ENCODE measurements around the gene ZFAND3.

ZFAND3 gene

DNA sequence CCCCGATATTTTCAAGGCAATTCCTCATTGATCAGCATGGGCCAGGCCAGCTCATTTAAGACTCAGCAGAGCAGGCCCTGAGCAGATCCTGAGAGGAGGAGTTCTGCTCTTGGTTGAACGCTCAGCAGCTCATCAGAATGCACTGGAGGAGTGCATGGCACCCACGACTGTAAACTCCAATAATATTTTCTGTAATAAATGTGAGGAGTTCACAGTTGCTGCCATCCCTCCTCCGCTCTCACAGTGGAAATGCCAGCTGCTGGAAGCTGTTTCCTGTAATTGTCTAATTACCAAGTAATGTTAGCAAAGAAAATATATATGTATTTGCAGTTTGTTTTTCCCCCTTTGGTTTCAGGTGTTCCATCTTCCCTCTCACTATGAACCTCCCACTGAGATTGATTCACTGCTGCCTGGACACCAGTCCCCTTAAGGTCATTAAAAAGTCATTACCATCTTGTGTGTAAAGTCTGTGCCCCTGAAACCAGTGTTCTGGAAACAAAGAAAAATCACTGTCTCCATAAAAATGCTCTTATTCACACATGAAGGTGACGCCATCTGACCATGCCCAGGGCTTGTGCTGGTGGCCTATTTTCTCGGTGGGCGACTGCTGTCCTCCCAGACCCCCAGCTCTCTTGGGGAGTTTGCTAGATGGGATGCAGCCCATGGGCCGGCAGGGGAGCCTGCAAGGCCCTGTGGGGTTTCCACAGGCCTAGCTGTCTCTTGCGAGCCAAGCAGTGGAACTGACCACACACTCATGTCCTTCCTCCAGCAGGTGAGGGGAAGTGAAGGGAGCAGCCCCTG, 374.2 kb downstream of the ZFAND3 start:
- DNase-seq: no peak

DNA sequence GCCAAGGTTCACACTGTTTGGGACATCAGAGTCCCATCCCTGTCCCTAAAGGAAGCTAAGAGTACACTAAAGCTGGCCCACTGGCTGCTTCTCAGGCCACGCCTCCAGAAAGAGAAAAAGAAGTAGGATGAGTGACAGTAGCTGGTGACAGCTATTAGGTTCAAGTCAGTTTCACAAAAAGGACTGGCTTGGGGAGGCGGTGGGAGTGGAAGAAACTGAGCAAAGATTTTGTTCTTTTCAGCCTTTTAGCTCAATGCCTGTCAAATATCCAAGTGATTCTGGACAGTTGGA, 374.7 kb downstream of the ZFAND3 start:
- DNase-seq: no peak

DNA sequence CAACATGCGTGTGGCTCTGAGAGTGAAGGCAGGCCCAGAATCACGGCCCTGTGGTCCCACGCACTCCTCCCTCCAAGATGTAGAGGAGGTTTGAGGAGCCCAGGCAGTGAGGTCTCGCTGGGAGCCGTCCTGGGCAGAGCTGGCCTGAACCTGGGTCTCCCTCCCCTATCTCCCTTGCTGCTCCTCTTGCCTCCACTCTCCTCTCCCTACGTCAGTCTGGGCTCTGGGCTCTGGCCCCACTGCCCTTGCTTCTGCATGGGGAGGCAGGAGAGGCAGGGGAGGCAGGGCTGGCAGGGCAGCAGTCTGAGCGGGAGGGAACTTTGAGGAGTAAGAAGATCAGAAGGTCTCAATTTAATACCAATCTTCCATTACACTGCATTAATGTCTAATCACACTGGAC, 375.1 kb downstream of the ZFAND3 start:
- no peak for DNase-seq

DNA sequence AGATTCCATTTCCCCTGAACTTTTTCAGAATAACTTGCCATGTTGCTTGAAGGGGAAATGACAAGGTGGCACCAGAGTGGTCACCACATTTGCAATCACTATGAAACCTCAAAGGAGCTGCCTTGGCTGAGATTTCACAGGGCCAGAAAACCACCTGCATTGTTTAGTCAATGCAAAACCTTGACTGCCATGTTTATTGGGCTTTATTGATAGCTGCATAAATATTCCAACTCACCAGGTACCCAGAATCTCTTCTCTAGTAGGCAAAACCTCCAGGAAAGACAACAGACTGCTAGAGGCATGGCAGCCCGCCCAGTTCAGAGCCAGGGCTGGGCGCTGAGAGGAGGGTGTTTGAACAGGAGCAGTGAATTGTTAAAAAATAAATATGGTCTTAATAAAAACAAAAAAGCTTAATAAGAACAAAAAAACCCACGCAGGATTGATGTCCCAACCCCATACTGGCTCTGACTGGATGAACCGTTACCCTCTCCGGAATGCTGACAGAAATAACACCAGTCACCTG, 375.6 kb downstream of the ZFAND3 start:
- no peak for DNase-seq

DNA sequence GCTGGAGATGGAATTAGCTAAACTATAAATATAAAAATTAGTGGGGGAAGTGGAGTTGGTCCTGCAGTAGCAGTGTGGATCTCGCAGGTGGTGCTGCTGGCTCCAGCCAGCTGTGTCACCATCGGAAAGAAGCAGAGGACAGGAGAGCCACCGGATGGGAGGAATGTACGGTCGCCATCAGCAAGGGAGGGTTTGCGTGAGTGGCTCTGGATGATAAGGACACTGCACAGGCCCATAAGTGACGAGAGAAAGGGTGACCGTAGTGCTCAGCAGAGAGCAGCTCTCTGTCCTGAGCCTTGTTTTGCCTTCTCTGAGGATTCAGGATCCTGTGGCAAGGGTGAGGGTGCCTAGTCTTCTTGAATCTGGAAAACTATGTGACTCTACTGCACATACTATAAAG, 378.7 kb downstream of the ZFAND3 start:
- no peak for DNase-seq

All from central memory CD4-positive, alpha-beta T cell (primary cell).